Muscle of leg (tissue), 16 donors: ENCODE measurements around the gene DERL3. TPM values are rescaled to one million over a fixed set of nuclear protein-coding genes. Genes with fewer than 3 reads are reported as not detected.
"Not testable (repeated sequence)": the region's sequence is repeated elsewhere in the genome, so short reads cannot be mapped to it uniquely, and the experiment has no call there.

Experiments
- DNase-seq: peaks from one replicate; pipeline ENCODE4 v3.0.0; 2013
- H3K27ac ChIP-seq: one replicate; pipeline ENCODE4 v1.5.1; 2013; ENCODE audit warnings: mild to moderate bottlenecking, low read length, control low read depth
- H3K27me3 ChIP-seq: one replicate; pipeline ENCODE4 v1.6.1; 2013; ENCODE audit warnings: low read length; ENCODE audit not compliant: control insufficient read depth, insufficient read depth
- H3K36me3 ChIP-seq: one replicate; pipeline ENCODE4 v1.6.1; 2013; ENCODE audit warnings: low read length; ENCODE audit not compliant: control insufficient read depth, insufficient read depth
- H3K4me1 ChIP-seq: one replicate; pipeline ENCODE4 v1.6.1; 2013; ENCODE audit warnings: low read length; ENCODE audit not compliant: control insufficient read depth, insufficient read depth
- H3K4me3 ChIP-seq: one replicate; pipeline ENCODE4 v1.5.1; 2013; ENCODE audit warnings: low read length, control low read depth
- H3K9me3 ChIP-seq: replicated peaks from 2 replicates; pipeline ENCODE4 v1.6.1; 2013; ENCODE audit warnings: low read depth, low read length; ENCODE audit not compliant: control insufficient read depth
- WGBS: methylation state at CpG from one replicate; pipeline ENCODE4 v1.1.5; 2013; ENCODE audit warnings: missing lambda C conversion rate; ENCODE audit not compliant: insufficient coverage; 5-methylcytosine and 5-hydroxymethylcytosine counted together
- long read RNA-seq, 11 donors: transcript quantifications; one replicate each; lab custom pipeline, GENCODE V29; 2026
- polyA plus RNA-seq, 8 donors: library from polyadenylated mRNA; unstranded; fragments of 120-200 nt; gene quantifications; one replicate each; pipeline versions ENCODE4 v1.2.1 to v1.2.3, GENCODE V29; 2013; ENCODE audit warnings: inconsistent platforms in 1 of 8, low replicate concordance in 1 of 8; ENCODE audit not compliant: insufficient read length in 8 of 8, insufficient read depth in 1 of 8
- total RNA-seq: library from RNA; stranded (reverse); fragments of 120-200 nt; gene quantifications from one replicate; pipeline ENCODE4 v1.2.4, GENCODE V29; 2013

DERL3 gene
- total RNA-seq (0.62 TPM), polyA plus RNA-seq (1 to 10 TPM in 6 of 8 donors, under 1 TPM in 2; 0.76 to 1.8 (median 1.5) TPM)
- long read RNA-seq, donor 1 = 0 reads
- long read RNA-seq, donor 2 = 0 reads
- long read RNA-seq, donor 3 = 0 reads
- long read RNA-seq, donor 4, partial matches to known transcripts = 0 of 1 reads
- long read RNA-seq, donor 4, other reads (novel, unspliced or antisense) = 0 of 1 reads
- long read RNA-seq, donor 5 = 0 reads
- long read RNA-seq, donor 6 = 0 reads
- long read RNA-seq, donor 7 = 0 reads
- long read RNA-seq, donor 8, partial matches to known transcripts = 0 of 2 reads
- long read RNA-seq, donor 8, other reads (novel, unspliced or antisense) = 0 of 2 reads
- long read RNA-seq, donor 9 = 0 reads
- long read RNA-seq, donor 10, partial matches to known transcripts = 0 of 1 reads
- long read RNA-seq, donor 10, other reads (novel, unspliced or antisense) = 0 of 1 reads
- long read RNA-seq, donor 11, partial matches to known transcripts = 0 of 1 reads
- long read RNA-seq, donor 11, other reads (novel, unspliced or antisense) = 0 of 1 reads

GRCh38 chr22:23838681-23839468 lies at the start of gene DERL3:
TSS of gene DERL3 (minus strand) at chr22:23839006. CDS start at chr22:23838987, 19 bp downstream.
- WGBS = under 1% methylated on average over 70 of the region's 70 CpGs
- Histone ChIP-seq H3K36me3 (peaks cover 30% of the 10 kb centered on the region), H3K4me1 (peaks cover 72% of the 10 kb centered on the region), H3K9me3 (no peaks in the 10 kb centered on the region), H3K4me3 (peak within 1 kb of the TSS; percentile 45), H3K27me3 (peaks cover 3% of the 10 kb centered on the region), H3K27ac (no peak within 1 kb of the TSS)
- DNase-seq = peak; percentile 97

- WGBS = 75% methylated on average over 8 of the region's 9 CpGs
- no peak for DNase-seq
- Histone ChIP-seq H3K4me3 (no peak overlapping the region), H3K9me3 (no peaks in the 10 kb centered on the region), H3K36me3 (no peaks in the 10 kb centered on the region), H3K4me1 (no peaks in the 10 kb centered on the region), H3K27ac (no peak overlapping the region), H3K27me3 (no peaks in the 10 kb centered on the region)
Measured at GRCh38 chr22:23884140-23884539, 45.3 kb upstream of the DERL3 start.

DNA sequence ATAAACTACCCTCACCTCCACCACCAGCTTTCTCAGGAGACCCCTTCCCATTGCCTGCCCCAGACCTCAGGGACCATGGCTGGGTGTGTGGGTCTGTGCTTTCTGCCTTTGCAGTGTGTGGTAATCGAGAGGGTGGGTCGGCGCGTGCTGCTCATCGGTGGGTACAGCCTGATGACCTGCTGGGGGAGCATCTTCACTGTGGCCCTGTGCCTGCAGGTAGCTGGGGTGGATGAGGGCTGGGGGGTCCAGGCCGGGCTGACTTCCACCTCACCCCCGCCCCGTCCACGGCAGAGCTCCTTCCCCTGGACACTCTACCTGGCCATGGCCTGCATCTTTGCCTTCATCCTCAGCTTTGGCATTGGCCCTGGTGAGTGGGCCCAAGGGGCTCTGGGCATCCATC lies 44.9 kb upstream of the DERL3 start:
- H3K36me3 ChIP-seq = no peaks in the 10 kb centered on the region
- WGBS = no CpG with 5 or more reads among the region's 9 CpGs
- no peak overlapping the region for H3K27ac ChIP-seq
- H3K9me3 ChIP-seq = no peaks in the 10 kb centered on the region
- H3K27me3 ChIP-seq = no peaks in the 10 kb centered on the region
- DNase-seq = no peak
- H3K4me3 ChIP-seq = no peak overlapping the region
- H3K4me1 ChIP-seq = no peaks in the 10 kb centered on the region

DNA sequence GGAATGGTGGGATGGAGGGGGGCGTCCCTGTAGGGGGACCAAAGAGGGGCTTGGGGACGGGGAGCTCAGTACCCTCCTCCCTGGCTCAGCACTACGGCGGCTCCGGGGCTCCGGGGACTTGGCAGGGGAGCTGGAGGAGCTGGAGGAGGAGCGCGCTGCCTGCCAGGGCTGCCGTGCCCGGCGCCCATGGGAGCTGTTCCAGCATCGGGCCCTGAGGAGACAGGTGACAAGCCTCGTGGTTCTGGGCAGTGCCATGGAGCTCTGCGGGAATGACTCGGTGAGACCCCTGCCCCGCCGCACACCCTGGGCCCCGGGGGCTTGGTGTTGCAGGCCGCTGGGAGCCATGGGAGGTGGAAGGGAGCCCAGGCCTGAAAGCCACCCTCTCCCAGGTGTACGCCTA lies 43.6 kb upstream of the DERL3 start:
- peaks cover 6% of the 10 kb centered on the region for H3K36me3 ChIP-seq

GRCh38 chr22:23878219-23878618 lies 39.4 kb upstream of the DERL3 start:
- Histone ChIP-seq H3K36me3 (peaks cover 15% of the 10 kb centered on the region), H3K27ac (no peak overlapping the region), H3K27me3 (no peaks in the 10 kb centered on the region), H3K9me3 (no peaks in the 10 kb centered on the region), H3K4me3 (no peak overlapping the region), H3K4me1 (no peaks in the 10 kb centered on the region)
- 50% methylated on average over 1 of the region's 7 CpGs for WGBS
- DNase-seq = no peak

More for the DNA sequence above, 43.6 kb upstream of the DERL3 start:
- no peak for DNase-seq
- Histone ChIP-seq H3K27me3 (no peaks in the 10 kb centered on the region), H3K9me3 (no peaks in the 10 kb centered on the region), H3K27ac (no peak overlapping the region), H3K4me1 (no peaks in the 10 kb centered on the region), H3K4me3 (no peak overlapping the region)
- WGBS = 87% methylated on average over 20 of the region's 20 CpGs

DNA sequence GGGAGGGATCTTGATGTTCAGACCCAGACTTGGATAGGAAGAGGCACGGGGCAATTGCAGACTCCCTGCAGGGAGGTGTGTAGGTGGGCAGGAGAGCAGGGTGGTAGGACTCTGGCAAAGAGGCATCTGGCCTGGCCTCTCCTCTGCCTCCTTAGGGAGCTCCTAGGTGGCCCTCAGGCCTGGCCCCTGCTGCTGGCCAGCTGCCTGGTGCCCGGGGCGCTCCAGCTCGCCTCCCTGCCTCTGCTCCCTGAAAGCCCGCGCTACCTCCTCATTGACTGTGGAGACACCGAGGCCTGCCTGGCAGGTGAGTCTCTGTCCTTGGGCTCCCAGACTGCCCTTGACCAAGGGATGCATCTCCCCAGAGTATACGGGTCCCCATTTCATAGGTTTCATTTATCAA lies 38.8 kb upstream of the DERL3 start:
- Histone ChIP-seq H3K27ac (no peak overlapping the region), H3K4me3 (no peak overlapping the region), H3K27me3 (no peaks in the 10 kb centered on the region), H3K4me1 (no peaks in the 10 kb centered on the region), H3K36me3 (peaks cover 15% of the 10 kb centered on the region), H3K9me3 (no peaks in the 10 kb centered on the region)
- DNase-seq = no peak
- WGBS = 94% methylated on average over 8 of the region's 8 CpGs

DNA sequence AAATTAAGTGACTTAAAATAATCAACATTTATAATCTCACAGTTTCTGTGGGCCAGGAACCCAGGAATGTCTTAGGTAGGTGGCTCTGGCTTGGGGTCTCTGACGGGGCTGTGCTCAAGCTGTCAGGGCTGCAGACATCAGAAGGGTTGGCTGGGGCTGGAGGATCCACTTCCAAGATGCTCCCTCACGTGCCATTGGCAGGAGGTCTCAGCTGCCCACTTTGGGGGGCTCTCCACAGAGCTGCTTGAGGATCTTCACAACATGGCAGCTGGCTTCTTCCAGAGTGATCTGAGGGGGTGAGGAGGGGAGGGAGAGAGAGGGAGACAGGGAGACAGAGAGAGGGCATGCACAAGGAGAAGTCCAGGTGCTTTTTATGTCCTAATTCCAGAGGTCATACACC lies 37.0 kb upstream of the DERL3 start:
- Histone ChIP-seq H3K27me3 (no peaks in the 10 kb centered on the region), H3K36me3 (peaks cover 15% of the 10 kb centered on the region), H3K4me1 (no peaks in the 10 kb centered on the region), H3K27ac (no peak overlapping the region), H3K4me3 (no peak overlapping the region), H3K9me3 (no peaks in the 10 kb centered on the region)
- DNase-seq = no peak
- WGBS = 76% methylated on average over 2 of the region's 2 CpGs

GRCh38 chr22:23874871-23875270 lies 36.1 kb upstream of the DERL3 start:
- H3K36me3 ChIP-seq = peaks cover 15% of the 10 kb centered on the region
- no peaks in the 10 kb centered on the region for H3K4me1 ChIP-seq
- no peak overlapping the region for H3K27ac ChIP-seq
- no peaks in the 10 kb centered on the region for H3K27me3 ChIP-seq
- H3K9me3 ChIP-seq = no peaks in the 10 kb centered on the region
- no peak for DNase-seq
- no CpG with 5 or more reads among the region's 4 CpGs for WGBS
- H3K4me3 ChIP-seq = no peak overlapping the region

DNA sequence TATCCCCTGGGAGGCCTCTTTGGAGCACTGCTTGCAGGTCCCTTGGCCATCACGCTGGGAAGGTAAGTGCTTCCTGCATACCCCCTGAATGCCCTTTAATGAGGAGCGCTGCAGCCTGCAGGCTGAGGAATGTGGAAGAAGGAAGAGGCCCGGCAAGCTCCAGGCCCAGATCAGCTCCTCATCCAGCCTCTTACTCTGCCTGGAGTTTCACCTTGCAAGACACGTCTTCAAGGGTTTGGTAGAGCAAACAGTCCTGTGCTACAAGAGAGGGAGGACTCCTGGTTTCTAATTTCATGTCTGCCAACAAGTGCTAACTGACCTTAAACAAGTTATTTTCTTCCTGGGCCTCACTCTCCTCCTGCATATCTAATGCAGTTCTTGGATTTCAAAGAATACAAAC lies 29.8 kb upstream of the DERL3 start:
- Histone ChIP-seq H3K27ac (no peak overlapping the region), H3K4me1 (no peaks in the 10 kb centered on the region), H3K9me3 (no peaks in the 10 kb centered on the region), H3K4me3 (no peak overlapping the region), H3K36me3 (peaks cover 10% of the 10 kb centered on the region), H3K27me3 (no peaks in the 10 kb centered on the region)
- 82% methylated on average over 2 of the region's 4 CpGs for WGBS
- no peak for DNase-seq

DNA sequence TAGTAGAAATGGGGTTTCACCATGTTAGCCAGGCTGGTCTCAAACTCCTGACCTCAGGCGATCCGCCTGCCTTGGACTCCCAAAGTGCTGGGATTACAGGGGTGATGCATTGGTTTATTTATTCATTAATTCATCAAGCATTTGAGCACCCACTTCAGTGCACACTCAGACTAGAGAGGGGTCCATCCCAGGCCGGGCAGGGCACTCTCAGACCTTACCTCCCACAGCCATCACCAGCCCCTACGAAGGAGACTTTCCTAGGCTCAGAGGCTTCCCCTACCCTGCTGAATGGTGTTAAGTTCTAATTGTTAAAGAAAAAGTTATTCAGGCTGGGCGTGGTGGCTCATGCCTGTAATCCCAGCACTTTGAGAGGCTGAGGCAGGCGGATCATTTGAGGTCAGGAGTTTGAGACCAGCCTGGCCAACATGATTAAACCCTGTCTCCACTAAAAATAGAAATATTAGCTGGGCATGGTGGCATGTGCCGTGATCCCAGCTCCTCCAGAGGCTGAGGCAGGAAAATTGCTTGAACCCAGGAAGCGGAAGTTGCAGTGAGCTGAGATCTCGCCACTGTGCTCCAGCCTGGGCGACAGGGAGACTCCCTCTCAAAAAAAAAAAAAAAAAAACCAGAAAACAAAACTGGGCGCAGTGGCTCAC lies 25.8 kb upstream of the DERL3 start:
- peaks cover 15% of the 10 kb centered on the region for H3K36me3 ChIP-seq
- DNase-seq, H3K27ac ChIP-seq, H3K4me3 ChIP-seq, H3K27me3 ChIP-seq, H3K9me3 ChIP-seq, H3K4me1 ChIP-seq: not testable (repeated sequence)
- 100% methylated on average over 5 of the region's 11 CpGs for WGBS
